ENCODE data around the gene SLC25A18. TPM values are rescaled to one million over a fixed set of nuclear protein-coding genes. Genes with fewer than 3 reads are reported as not detected.
A peak's percentile ranks its signal among the peaks of the same experiment; 100 is the strongest.

Gene SLC25A18
- total RNA-seq, 1 donor from 2014 or later: 0.27 TPM

GRCh38 chr22:17639247-17639741, 76.0 kb downstream of the SLC25A18 start:
- ATAC-seq (ENCODE audit: low read depth) (no peak), DNase-seq (no peak)
- Mint-ChIP-seq H3K36me3 (ENCODE audit: low read depth) (peaks cover 20% of the 10 kb centered on the region), H3K27me3 (no peaks in the 10 kb centered on the region), H3K4me3 (peak overlapping the region; percentile 88), H3K27ac (peak overlapping the region; percentile 94), H3K9me3 (no peaks in the 10 kb centered on the region), H3K4me1 (peaks cover 28% of the 10 kb centered on the region)
- intact Hi-C loops (cut with micrococcal nuclease): loop anchor here (1.0 to 10.0 kb wide), 5 partner anchors 45 to 554 kb away; partner anchors contain the start of genes HDHD5 and IL17RA
- POLR2A ChIA-PET: interaction anchor here (0.7 to 2.0 kb wide), 13 partner anchors 10 to 439 kb away, joined by 3 to 14 read pairs (median 4); partner anchors contain the start of genes ATP6V1E1 and PEX26
- CTCF ChIA-PET: interaction anchor here (1.4 kb wide), 1 partner anchor 467 kb away, joined by 4 read pairs; no protein-coding TSS in a partner anchor
- TF ChIP-seq, protein P1, sequence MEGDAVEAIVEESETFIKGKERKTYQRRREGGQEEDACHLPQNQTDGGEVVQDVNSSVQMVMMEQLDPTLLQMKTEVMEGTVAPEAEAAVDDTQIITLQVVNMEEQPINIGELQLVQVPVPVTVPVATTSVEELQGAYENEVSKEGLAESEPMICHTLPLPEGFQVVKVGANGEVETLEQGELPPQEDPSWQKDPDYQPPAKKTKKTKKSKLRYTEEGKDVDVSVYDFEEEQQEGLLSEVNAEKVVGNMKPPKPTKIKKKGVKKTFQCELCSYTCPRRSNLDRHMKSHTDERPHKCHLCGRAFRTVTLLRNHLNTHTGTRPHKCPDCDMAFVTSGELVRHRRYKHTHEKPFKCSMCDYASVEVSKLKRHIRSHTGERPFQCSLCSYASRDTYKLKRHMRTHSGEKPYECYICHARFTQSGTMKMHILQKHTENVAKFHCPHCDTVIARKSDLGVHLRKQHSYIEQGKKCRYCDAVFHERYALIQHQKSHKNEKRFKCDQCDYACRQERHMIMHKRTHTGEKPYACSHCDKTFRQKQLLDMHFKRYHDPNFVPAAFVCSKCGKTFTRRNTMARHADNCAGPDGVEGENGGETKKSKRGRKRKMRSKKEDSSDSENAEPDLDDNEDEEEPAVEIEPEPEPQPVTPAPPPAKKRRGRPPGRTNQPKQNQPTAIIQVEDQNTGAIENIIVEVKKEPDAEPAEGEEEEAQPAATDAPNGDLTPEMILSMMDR (IDR thresholded peaks at IDR 0.05): no peak

Other genes starting within 250 kb of the SLC25A18 start
- gene CECR2, start 194.0 kb upstream of the SLC25A18 start, total RNA-seq: 1.6 and 2.5 TPM in 2 replicates
- 73.9 and 74.0 TPM in 2 replicates for gene ATP6V1E1, start 65.3 kb downstream of the SLC25A18 start, total RNA-seq
- gene BCL2L13, start 75.3 kb downstream of the SLC25A18 start, total RNA-seq: 30.1 and 38.7 TPM in 2 replicates
- gene BID, start 211.0 kb downstream of the SLC25A18 start, total RNA-seq: 78.9 and 81.4 TPM in 2 replicates

Data from activated B cell treated with CpG ODN at 0.5 μM for 24 hours (primary cell).